Measurements from ENCODE around the gene S100A12.
A peak's percentile ranks its signal among the peaks of the same experiment; 100 is the strongest.

The S100A12 gene

GRCh38 chr1:153394391-153394790 lies 19.0 kb upstream of the S100A12 start:
- DNase-seq (ENCODE audit: low read depth): no peak
- TF ChIP-seq CTCF (IDR thresholded peaks at IDR 0.05; ENCODE audit: control insufficient read depth, extremely low read depth, insufficient read depth): no peak
- H3K4me3 ChIP-seq (ENCODE audit: low read depth, low read length): no peak overlapping the region

- H3K4me3 ChIP-seq (ENCODE audit: low read depth, low read length): no peak overlapping the region
- no peak for DNase-seq (ENCODE audit: low read depth)
- no peak for TF ChIP-seq CTCF (IDR thresholded peaks at IDR 0.05; ENCODE audit: control insufficient read depth, extremely low read depth, insufficient read depth)
Measured at GRCh38 chr1:153393926-153394325, 18.5 kb upstream of the S100A12 start.

GRCh38 chr1:153392822-153393221 lies 17.4 kb upstream of the S100A12 start:
- DNase-seq (ENCODE audit: low read depth): no peak
- no peak overlapping the region for H3K4me3 ChIP-seq (ENCODE audit: low read depth, low read length)
- no peak for TF ChIP-seq CTCF (IDR thresholded peaks at IDR 0.05; ENCODE audit: control insufficient read depth, extremely low read depth, insufficient read depth)

GRCh38 chr1:153392258-153392657 lies 16.8 kb upstream of the S100A12 start:
- TF ChIP-seq CTCF (IDR thresholded peaks at IDR 0.05; ENCODE audit: control insufficient read depth, extremely low read depth, insufficient read depth): no peak
- no peak overlapping the region for H3K4me3 ChIP-seq (ENCODE audit: low read depth, low read length)
- no peak for DNase-seq (ENCODE audit: low read depth)

GRCh38 chr1:153390938-153391710 lies 15.7 kb upstream of the S100A12 start, which contains the start of gene S100A8:
Gene S100A8 (minus strand): TSS chr1:153391073. CDS start chr1:153390535, 538 bp downstream.
- DNase-seq (ENCODE audit: low read depth): peak; percentile 28
- TF ChIP-seq CTCF (IDR thresholded peaks at IDR 0.05; ENCODE audit: control insufficient read depth, extremely low read depth, insufficient read depth): no peak
- no peak within 1 kb of the TSS for H3K4me3 ChIP-seq (ENCODE audit: low read depth, low read length)

GRCh38 chr1:153389973-153390879 lies 14.8 kb upstream of the S100A12 start:
- no peak for DNase-seq (ENCODE audit: low read depth)
- no peak for TF ChIP-seq CTCF (IDR thresholded peaks at IDR 0.05; ENCODE audit: control insufficient read depth, extremely low read depth, insufficient read depth)
- H3K4me3 ChIP-seq (ENCODE audit: low read depth, low read length): no peak overlapping the region

Measured in LNCaP clone FGC (cell line).